ENCODE measurements around the gene CYTH1. TPM values are rescaled to one million over a fixed set of nuclear protein-coding genes. Genes with fewer than 3 reads are reported as not detected.

CYTH1 gene
- total RNA-seq, 1 experiment from 2014 or later: 34.0 TPM

- Histone ChIP-seq H3K4me3 (peak overlapping the region; percentile 52), H3K9me3 (replicated peaks) (no peaks in the 10 kb centered on the region; the same call in 1 of the 2 replicates), H3K27ac (peak overlapping the region; percentile 28), H3K4me1 (peaks cover 42% of the 10 kb centered on the region), H3K36me3 (no peaks in the 10 kb centered on the region), H3K27me3 (no peaks in the 10 kb centered on the region)
- DNase-seq: peak; percentile 53 to 68
Observed at GRCh38 chr17:78716814-78717393, 65.2 kb downstream of the CYTH1 start.

- peaks cover 42% of the 10 kb centered on the region for H3K4me1 ChIP-seq
- H3K36me3 ChIP-seq: no peaks in the 10 kb centered on the region
- DNase-seq: no peak
- peak overlapping the region; percentile 52 for H3K4me3 ChIP-seq
- no peaks in the 10 kb centered on the region; the same call in 1 of the 2 replicates for H3K9me3 ChIP-seq (replicated peaks)
- H3K27me3 ChIP-seq: no peaks in the 10 kb centered on the region
- no peak overlapping the region; the same call in 1 of the 2 replicates for H3K27ac ChIP-seq
Observed at GRCh38 chr17:78716292-78716691, 65.8 kb downstream of the CYTH1 start.

GRCh38 chr17:78715876-78716275 lies 66.2 kb downstream of the CYTH1 start:
- no peak for DNase-seq
- H3K27me3 ChIP-seq: no peaks in the 10 kb centered on the region
- peaks cover 42% of the 10 kb centered on the region for H3K4me1 ChIP-seq
- H3K27ac ChIP-seq: no peak overlapping the region; the same call in 1 of the 2 replicates
- H3K9me3 ChIP-seq (replicated peaks): no peaks in the 10 kb centered on the region; the same call in 1 of the 2 replicates
- H3K4me3 ChIP-seq: no peak overlapping the region
- no peaks in the 10 kb centered on the region for H3K36me3 ChIP-seq

GRCh38 chr17:78715000-78715771 lies 66.9 kb downstream of the CYTH1 start:
- DNase-seq: peak; percentile 54 to 66
- Histone ChIP-seq H3K27me3 (no peaks in the 10 kb centered on the region), H3K4me1 (peaks cover 42% of the 10 kb centered on the region), H3K27ac (peak overlapping the region; percentile 19; the same call in 1 of the 2 replicates), H3K36me3 (no peaks in the 10 kb centered on the region), H3K9me3 (replicated peaks) (no peaks in the 10 kb centered on the region; the same call in 1 of the 2 replicates), H3K4me3 (peak overlapping the region; percentile 4)

- peaks cover 42% of the 10 kb centered on the region for H3K4me1 ChIP-seq
- no peaks in the 10 kb centered on the region; the same call in 1 of the 2 replicates for H3K9me3 ChIP-seq (replicated peaks)
- no peaks in the 10 kb centered on the region for H3K27me3 ChIP-seq
- peak overlapping the region; percentile 19; the same call in 1 of the 2 replicates for H3K27ac ChIP-seq
- H3K36me3 ChIP-seq: no peaks in the 10 kb centered on the region
- peak overlapping the region; percentile 4; the same call in 1 of the 2 replicates for H3K4me3 ChIP-seq
- peak in 1 of 2 experiments; percentile 45 for DNase-seq
Observed at GRCh38 chr17:78714534-78714933, 67.5 kb downstream of the CYTH1 start.

- Histone ChIP-seq H3K9me3 (replicated peaks) (no peaks in the 10 kb centered on the region), H3K36me3 (no peaks in the 10 kb centered on the region), H3K27me3 (no peaks in the 10 kb centered on the region), H3K4me3 (no peak overlapping the region), H3K27ac (no peak overlapping the region), H3K4me1 (peaks cover 37% of the 10 kb centered on the region)
- no peak for DNase-seq
Observed at GRCh38 chr17:78712043-78712442, 70.0 kb downstream of the CYTH1 start.

GRCh38 chr17:78710607-78711006 lies 71.5 kb downstream of the CYTH1 start:
- Histone ChIP-seq H3K9me3 (replicated peaks) (no peaks in the 10 kb centered on the region), H3K36me3 (no peaks in the 10 kb centered on the region), H3K27me3 (no peaks in the 10 kb centered on the region), H3K27ac (no peak overlapping the region), H3K4me3 (no peak overlapping the region), H3K4me1 (peaks cover 32% of the 10 kb centered on the region)
- no peak for DNase-seq

- no peak overlapping the region for H3K27ac ChIP-seq
- no peak overlapping the region for H3K4me3 ChIP-seq
- H3K4me1 ChIP-seq: peaks cover 24% of the 10 kb centered on the region
- DNase-seq: no peak
- H3K9me3 ChIP-seq (replicated peaks): no peaks in the 10 kb centered on the region
- no peaks in the 10 kb centered on the region for H3K36me3 ChIP-seq
- no peaks in the 10 kb centered on the region for H3K27me3 ChIP-seq
Observed at GRCh38 chr17:78709751-78710181, 72.3 kb downstream of the CYTH1 start.

- peaks cover 18% of the 10 kb centered on the region for H3K4me1 ChIP-seq
Observed at GRCh38 chr17:78709119-78709681, 72.9 kb downstream of the CYTH1 start.

GRCh38 chr17:78708510-78708973 lies 73.5 kb downstream of the CYTH1 start:
- no peaks in the 10 kb centered on the region for H3K36me3 ChIP-seq
- no peaks in the 10 kb centered on the region for H3K9me3 ChIP-seq (replicated peaks)
- no peaks in the 10 kb centered on the region for H3K27me3 ChIP-seq
- H3K27ac ChIP-seq: no peak overlapping the region
- H3K4me3 ChIP-seq: no peak overlapping the region
- DNase-seq: peak; percentile 84 to 95
- peaks cover 18% of the 10 kb centered on the region for H3K4me1 ChIP-seq

More at GRCh38 chr17:78709119-78709681, 72.9 kb downstream of the CYTH1 start:
- Histone ChIP-seq H3K27ac (no peak overlapping the region), H3K27me3 (no peaks in the 10 kb centered on the region), H3K4me3 (no peak overlapping the region), H3K9me3 (replicated peaks) (no peaks in the 10 kb centered on the region), H3K36me3 (no peaks in the 10 kb centered on the region)
- DNase-seq: no peak

- Histone ChIP-seq H3K27me3 (no peaks in the 10 kb centered on the region), H3K9me3 (replicated peaks) (no peaks in the 10 kb centered on the region), H3K4me3 (no peak overlapping the region), H3K27ac (no peak overlapping the region), H3K4me1 (peaks cover 18% of the 10 kb centered on the region), H3K36me3 (no peaks in the 10 kb centered on the region; the same call in 1 of the 2 replicates)
- no peak for DNase-seq
Observed at GRCh38 chr17:78707923-78708322, 74.2 kb downstream of the CYTH1 start.

GRCh38 chr17:78707016-78707415 lies 75.1 kb downstream of the CYTH1 start:
- no peaks in the 10 kb centered on the region for H3K27me3 ChIP-seq
- DNase-seq: peak in 1 of 2 experiments; percentile 68
- H3K9me3 ChIP-seq (replicated peaks): no peaks in the 10 kb centered on the region
- no peak overlapping the region for H3K4me3 ChIP-seq
- H3K36me3 ChIP-seq: no peaks in the 10 kb centered on the region; the same call in 1 of the 2 replicates
- H3K4me1 ChIP-seq: peaks cover 18% of the 10 kb centered on the region
- H3K27ac ChIP-seq: no peak overlapping the region

- Histone ChIP-seq H3K27me3 (no peaks in the 10 kb centered on the region), H3K27ac (no peak overlapping the region), H3K4me3 (no peak overlapping the region), H3K4me1 (peaks cover 18% of the 10 kb centered on the region), H3K9me3 (replicated peaks) (no peaks in the 10 kb centered on the region), H3K36me3 (peaks cover 5% of the 10 kb centered on the region; the same call in 1 of the 2 replicates)
- DNase-seq: peak in 1 of 2 experiments; percentile 47
Observed at GRCh38 chr17:78706271-78706915, 75.7 kb downstream of the CYTH1 start.

GRCh38 chr17:78705071-78705470 lies 77.0 kb downstream of the CYTH1 start:
- Histone ChIP-seq H3K9me3 (replicated peaks) (no peaks in the 10 kb centered on the region), H3K4me1 (peaks cover 18% of the 10 kb centered on the region), H3K27me3 (no peaks in the 10 kb centered on the region), H3K4me3 (no peak overlapping the region), H3K27ac (no peak overlapping the region), H3K36me3 (peaks cover 10% of the 10 kb centered on the region; the same call in 1 of the 2 replicates)
- no peak for DNase-seq

Data from SJCRH30 (cell line).